SK-N-SH (cell line): Measurements from ENCODE around the gene LIMS2. TPM values are rescaled to one million over a fixed set of nuclear protein-coding genes. Genes with fewer than 3 reads are reported as not detected.

ENCODE experiments used
- CTCF ChIA-PET: fragments of 300-600, 350-600 bp; formaldehyde crosslinking; extraction: SDS; loops from one replicate; lab custom pipeline; 2021; lab: Yijun Ruan, JAX
- POLR2A ChIA-PET: fragments of 350-600 bp; sonication (Branson Sonifier 250); formaldehyde crosslinking; extraction: SDS; loops from one replicate; lab custom pipeline; 2020; ENCODE audit warnings: antibody characterized with exemption, inconsistent platforms; lab: Yijun Ruan, JAX
- DNase-seq: peaks from one replicate; pipeline ENCODE4 v3.0.0; 2012
- H2AFZ ChIP-seq: fragments of 200-600 bp; sonication (generic); 2 replicates; pipeline ENCODE4 v1.8.1; 2016; ENCODE audit warnings: antibody characterized with exemption, mild to moderate bottlenecking, low read depth
- H3F3A ChIP-seq: fragments of 200-600 bp; sonication (generic); replicated peaks from 2 replicates; pipeline ENCODE3; 2016; ENCODE audit warnings: antibody characterized with exemption, mild to moderate bottlenecking; ENCODE audit not compliant: insufficient read depth
- H3K27ac ChIP-seq, 2 experiments: fragments of 200-500 bp in 1 of 2; fragments of 200-600 bp in 1 of 2; sonication (Bioruptor generic) in 1 of 2; sonication (generic), shearing (Covaris generic) in 1 of 2; 2 replicates each; pipeline versions ENCODE4 v1.5.1 to v1.6.1; 2014 to 2016; ENCODE audit warnings: low read depth in 2 of 2, inconsistent platforms in 1 of 2, low read length in 1 of 2, mild to moderate bottlenecking in 1 of 2, mixed read lengths in 1 of 2
- H3K27me3 ChIP-seq: fragments of 200-600 bp; sonication (generic), shearing (Covaris generic); 2 replicates; pipeline ENCODE4 v1.6.1; 2016; ENCODE audit warnings: mixed run types; ENCODE audit not compliant: insufficient read depth
- H3K36me3 ChIP-seq, 2 experiments: fragments of 200-500 bp in 1 of 2; fragments of 200-600 bp in 1 of 2; sonication (Bioruptor generic) in 1 of 2; sonication (generic) in 1 of 2; replicated peaks in 1 of 2; 2 replicates each; pipeline versions ENCODE3 to v1.5.1; 2014 to 2016; ENCODE audit warnings: low read length in 1 of 2, mild to moderate bottlenecking in 1 of 2; ENCODE audit not compliant: insufficient read depth in 2 of 2, control insufficient read depth in 1 of 2
- H3K4me1 ChIP-seq, 2 experiments: fragments of 200-500 bp in 1 of 2; fragments of 200-600 bp in 1 of 2; sonication (Bioruptor generic) in 1 of 2; sonication (generic), shearing (Covaris generic) in 1 of 2; 2 replicates each; pipeline versions ENCODE4 v1.5.1 to v1.6.1; 2014 to 2016; ENCODE audit warnings: low read depth in 1 of 2, low read length in 1 of 2, mixed run types in 1 of 2; ENCODE audit not compliant: insufficient read depth in 2 of 2, control insufficient read depth in 1 of 2
- H3K4me2 ChIP-seq: fragments of 200-600 bp; sonication (generic), shearing (Covaris generic); 2 replicates; pipeline ENCODE4 v1.6.1; 2017; ENCODE audit warnings: mixed run types
- H3K4me3 ChIP-seq, 2 experiments: fragments of 200-500 bp in 1 of 2; fragments of 200-600 bp in 1 of 2; sonication (Bioruptor generic) in 1 of 2; sonication (generic), shearing (Covaris generic) in 1 of 2; 2 replicates each; pipeline versions ENCODE4 v1.5.1 to v1.8.1; 2014 to 2016; ENCODE audit warnings: low read depth in 2 of 2, inconsistent platforms in 1 of 2, low read length in 1 of 2, mild to moderate bottlenecking in 1 of 2, mixed read lengths in 1 of 2, moderate library complexity in 1 of 2
- H3K79me2 ChIP-seq: fragments of 200-600 bp; sonication (generic); 2 replicates; pipeline ENCODE4 v1.8.1; 2017; ENCODE audit warnings: mild to moderate bottlenecking; ENCODE audit not compliant: insufficient read depth
- H3K9ac ChIP-seq: fragments of 200-600 bp; sonication (generic); 2 replicates; pipeline ENCODE4 v1.6.1; 2017; ENCODE audit warnings: mixed run types
- H3K9me2 ChIP-seq: fragments of 200-600 bp; sonication (generic); 2 replicates; pipeline ENCODE4 v1.6.1; 2017; ENCODE audit warnings: mixed run types
- H3K9me3 ChIP-seq: fragments of 200-600 bp; sonication (generic); 2 replicates; pipeline ENCODE4 v1.6.1; 2017; ENCODE audit warnings: mixed run types, mild to moderate bottlenecking, moderate library complexity
- H4K20me1 ChIP-seq: fragments of 200-600 bp; sonication (generic); 2 replicates; pipeline ENCODE4 v1.6.1; 2017; ENCODE audit warnings: mild to moderate bottlenecking, mixed run types; ENCODE audit not compliant: insufficient read depth
- CHD2 ChIP-seq: fragments of 150-350 bp; IDR thresholded peaks from 2 replicates; pipeline ENCODE4 v1.6.1; 2018; ENCODE audit warnings: low read length; ENCODE audit not compliant: partially characterized antibody
- CTCF ChIP-seq: fragments of 200-600 bp; sonication (generic); IDR thresholded peaks from 2 replicates; pipeline ENCODE4 v1.6.1; 2017; ENCODE audit warnings: antibody characterized with exemption, mild to moderate bottlenecking, moderate library complexity
- EZH2phosphoT487 ChIP-seq: fragments of 200-600 bp; sonication (generic); IDR thresholded peaks from 2 replicates; pipeline ENCODE4 v1.6.1; 2017; ENCODE audit warnings: low read depth, mixed run types, mild to moderate bottlenecking, antibody characterized with exemption, moderate library complexity, borderline replicate concordance
- FOXJ3 ChIP-seq: sonication (generic); formaldehyde crosslinking; IDR thresholded peaks from 2 replicates; pipeline ENCODE4 v1.5.1; 2020; ENCODE audit warnings: mild to moderate bottlenecking, missing genetic modification reagents
- GATA2 ChIP-seq: sonication (generic); formaldehyde crosslinking; IDR thresholded peaks from 2 replicates; pipeline ENCODE4 v1.5.0; 2020; ENCODE audit warnings: mild to moderate bottlenecking, missing genetic modification reagents
- IRF3 ChIP-seq: fragments of 150-350 bp; IDR thresholded peaks from 2 replicates; pipeline ENCODE4 v1.6.1; 2016; ENCODE audit warnings: mild to moderate bottlenecking, low read depth, low read length
- JUND ChIP-seq: IDR thresholded peaks from 2 replicates; pipeline ENCODE4 v1.4.0; 2012
- NFIC ChIP-seq: IDR thresholded peaks from 2 replicates; pipeline ENCODE4 v1.4.0; 2012; ENCODE audit warnings: borderline replicate concordance
- PBX3 ChIP-seq: IDR thresholded peaks from 2 replicates; pipeline ENCODE4; 2012
- POLR2AphosphoS5 ChIP-seq: IDR thresholded peaks from 2 replicates; pipeline ENCODE4 v1.6.1; 2012; ENCODE audit warnings: low read depth, low read length
- RXRA ChIP-seq: IDR thresholded peaks from 2 replicates; pipeline ENCODE4 v1.4.0; 2012; ENCODE audit warnings: low read depth, mild to moderate bottlenecking, borderline replicate concordance
- SIN3A ChIP-seq: IDR thresholded peaks from 2 replicates; pipeline ENCODE4 v1.6.1; 2012; ENCODE audit warnings: low read depth, mild to moderate bottlenecking, low read length, moderate library complexity, borderline replicate concordance
- SMC3 ChIP-seq: IDR thresholded peaks from 2 replicates; pipeline ENCODE4 v1.6.1; 2012; ENCODE audit warnings: low read depth, low read length, improper control_type of control experiment
- TAF1 ChIP-seq: IDR thresholded peaks from 2 replicates; pipeline ENCODE4 v1.6.1; 2012; ENCODE audit warnings: low read depth, mild to moderate bottlenecking, low read length, moderate library complexity, borderline replicate concordance
- TEAD4 ChIP-seq: IDR thresholded peaks from 2 replicates; pipeline ENCODE4 v1.4.0; 2012; ENCODE audit warnings: mild to moderate bottlenecking, borderline replicate concordance; ENCODE audit not compliant: insufficient read depth
- WGBS: methylation state at CpG from one replicate; pipeline ENCODE4 v1.1.6; 2017; ENCODE audit warnings: low lambda C conversion rate; 5-methylcytosine and 5-hydroxymethylcytosine counted together
- polyA plus RNA-seq, 3 experiments: library from polyadenylated mRNA; depleted of rRNA; stranded (reverse); fragments of >200 nt; gene quantifications; 2 replicates each; pipeline ENCODE4 v1.2.3, GENCODE V29; 2012

The LIMS2 gene
- polyA plus RNA-seq, 1 of the 3 experiments (the other 2 are of a cell fraction): 2.7 TPM

GRCh38 chr2:127680706-127681287, 5.5 kb upstream of the LIMS2 start:
- 92% methylated on average over 17 of the region's 19 CpGs for WGBS
- no peak for DNase-seq
- no peak overlapping the region for H2AFZ ChIP-seq
- ChIA-PET CTCF (interaction anchor here (1.3 to 5.2 kb wide), 3 partner anchors 16 to 31 kb away, joined by 3 to 19 read pairs (median 12); no protein-coding TSS in a partner anchor), POLR2A (no interaction called here)
- H3K9me3 ChIP-seq: no peaks in the 10 kb centered on the region
- no peak overlapping the region for H3K4me2 ChIP-seq
- no peak overlapping the region for H3K27ac ChIP-seq
- H4K20me1 ChIP-seq: no peaks in the 10 kb centered on the region
- no peaks in the 10 kb centered on the region for H3K36me3 ChIP-seq
- H3F3A ChIP-seq: no peaks in the 10 kb centered on the region
- no peak overlapping the region for H3K9ac ChIP-seq
- no peaks in the 10 kb centered on the region for H3K79me2 ChIP-seq
- peaks cover 14% of the 10 kb centered on the region; the same call in 1 of the 2 replicates for H3K27me3 ChIP-seq
- peaks cover 0 to 6% of the 10 kb centered on the region in 2 experiments; a peak in 1 of 4 replicates for H3K4me1 ChIP-seq
- H3K4me3 ChIP-seq: no peak overlapping the region
- TF ChIP-seq CHD2 (no peak), CTCF (no peak), TEAD4 (no peak), SMC3 (no peak), GATA2 (no peak), POLR2AphosphoS5 (no peak), JUND (no peak), NFIC (no peak)
- no peaks in the 10 kb centered on the region for H3K9me2 ChIP-seq

GRCh38 chr2:127679680-127680361, 4.5 kb upstream of the LIMS2 start:
- Histone ChIP-seq H3K79me2 (no peaks in the 10 kb centered on the region), H3K4me2 (no peak overlapping the region), H2AFZ (no peak overlapping the region), H3K4me1 (peaks cover 0 to 9% of the 10 kb centered on the region in 2 experiments; a peak in 1 of 4 replicates), H3F3A (no peaks in the 10 kb centered on the region), H3K36me3 (no peaks in the 10 kb centered on the region), H3K9me2 (no peaks in the 10 kb centered on the region), H4K20me1 (no peaks in the 10 kb centered on the region), H3K4me3 (no peak overlapping the region), H3K9me3 (no peaks in the 10 kb centered on the region), H3K27me3 (peaks cover 14% of the 10 kb centered on the region; the same call in 1 of the 2 replicates), H3K27ac (no peak overlapping the region), H3K9ac (no peak overlapping the region)
- peak; percentile 32 for DNase-seq
- no peak for TF ChIP-seq RXRA
- TF ChIP-seq IRF3: no peak
- TF ChIP-seq SIN3A: no peak
- no peak for TF ChIP-seq PBX3
- no peak for TF ChIP-seq TAF1
- no peak for TF ChIP-seq POLR2AphosphoS5
- TF ChIP-seq EZH2phosphoT487: no peak
- no peak for TF ChIP-seq FOXJ3
- 81% methylated on average over 9 of the region's 15 CpGs for WGBS
- CTCF ChIA-PET: interaction anchor here (1.3 to 5.2 kb wide), 3 partner anchors 17 to 30 kb away, joined by 3 to 19 read pairs (median 12); no protein-coding TSS in a partner anchor
- POLR2A ChIA-PET: no interaction called here
